ENCODE results near the gene CTTNBP2.

Gene CTTNBP2

DNA sequence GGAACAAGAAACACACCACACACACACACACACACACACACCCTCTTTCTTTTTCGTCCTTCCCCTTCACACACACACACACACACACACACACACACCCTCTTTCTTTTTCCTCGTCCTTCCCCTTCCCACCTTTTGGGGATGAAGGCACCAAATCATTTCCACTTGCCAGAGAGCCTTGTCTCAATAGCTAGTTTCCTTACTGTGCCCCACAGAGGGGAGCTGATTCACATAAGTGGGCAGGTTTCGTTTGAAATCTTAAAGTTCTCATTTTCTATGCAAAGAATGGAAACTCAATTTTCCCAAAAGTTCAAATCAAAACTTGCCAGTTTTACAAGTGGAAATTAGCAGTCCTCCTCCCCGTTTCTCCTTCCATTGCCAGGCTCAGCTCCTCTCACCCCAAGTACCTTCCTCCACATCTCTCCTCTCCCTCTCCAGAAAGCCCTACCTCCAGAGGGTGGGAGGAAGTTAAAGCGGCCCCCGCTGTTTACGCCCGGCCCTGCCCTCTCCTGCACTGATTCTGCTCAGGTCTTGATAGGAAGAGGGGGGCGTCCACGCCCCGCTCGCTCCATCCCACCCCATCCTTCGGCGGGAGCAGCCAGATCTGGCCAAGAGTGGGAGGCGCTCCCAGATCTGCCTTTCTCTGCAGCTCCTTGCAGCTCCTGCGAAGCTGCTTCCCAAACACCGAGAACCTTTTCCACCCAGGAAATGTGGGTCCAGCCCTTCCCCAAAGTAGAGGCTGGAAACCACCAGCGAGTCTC lies 1.3 kb downstream of the CTTNBP2 start:
- no peak for DNase-seq (ENCODE audit: low read depth in 2 of 2)

DNA sequence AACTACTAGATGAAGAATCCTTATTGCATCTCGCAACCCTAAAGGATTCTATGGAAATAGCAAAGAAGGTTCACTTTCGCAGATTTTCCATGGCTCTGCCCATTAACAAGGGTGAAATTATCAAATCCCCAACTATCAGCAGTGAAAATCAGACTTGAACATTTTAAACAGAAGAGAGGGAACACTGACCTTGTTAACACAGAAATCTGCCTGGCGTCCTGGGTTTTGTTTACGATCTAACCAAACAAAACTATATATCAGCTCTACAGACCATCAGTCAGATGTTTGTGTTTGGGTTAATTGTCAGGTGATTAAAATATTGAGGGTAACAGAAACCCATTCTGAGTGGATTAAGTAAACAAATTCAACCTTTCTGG lies 1.9 kb downstream of the CTTNBP2 start:
- no peak for DNase-seq (ENCODE audit: low read depth in 2 of 2)

DNA sequence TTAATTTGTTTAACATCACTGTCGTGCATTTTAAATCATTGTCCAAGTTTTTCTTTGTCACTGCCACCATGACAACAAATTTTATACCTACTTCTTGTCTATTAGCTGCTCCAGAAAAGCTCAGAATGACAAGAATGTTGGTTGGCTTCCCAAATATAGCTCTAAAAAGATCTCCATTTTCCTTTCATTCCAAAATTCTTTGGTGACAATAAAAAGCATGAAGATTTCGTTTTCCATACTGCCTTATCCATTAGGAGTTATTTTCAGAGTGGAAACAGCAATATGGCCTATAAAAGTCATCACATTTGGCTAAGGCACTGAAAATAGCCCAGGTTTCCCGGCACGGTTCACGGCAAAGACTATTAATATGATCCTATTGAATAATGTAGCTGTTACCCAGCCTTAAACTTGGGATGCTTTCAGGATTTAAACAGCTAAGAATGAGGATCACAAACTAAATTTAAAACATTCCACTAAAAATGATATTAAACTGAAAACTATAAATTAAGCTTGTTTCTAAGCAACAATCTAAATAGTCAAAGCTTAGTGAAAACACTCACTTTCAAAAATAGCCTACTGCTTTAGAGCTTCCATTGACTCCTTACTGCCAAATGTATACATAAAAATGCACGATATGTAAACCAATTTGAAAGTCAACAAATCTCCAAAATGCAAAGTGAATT lies 2.7 kb downstream of the CTTNBP2 start:
- DNase-seq (ENCODE audit: low read depth in 2 of 2): no peak

DNA sequence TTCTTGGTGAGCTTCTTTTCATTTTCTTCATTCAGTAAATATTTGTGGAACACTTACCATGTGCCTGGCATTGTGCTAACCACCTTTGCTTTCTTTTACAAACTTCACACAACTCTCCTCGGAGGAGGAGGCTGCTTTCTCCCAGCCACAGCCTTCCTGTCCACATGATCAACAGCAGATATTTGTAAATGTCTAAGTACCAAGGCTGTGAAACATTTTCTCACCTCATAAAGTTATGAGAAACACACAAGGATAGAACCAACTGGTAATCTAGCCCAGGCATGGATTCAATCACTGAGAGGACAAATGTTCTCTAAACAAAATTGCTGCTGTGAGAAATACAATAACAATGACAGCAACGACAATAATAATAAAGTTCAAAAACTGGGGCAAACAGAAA lies 3.9 kb downstream of the CTTNBP2 start:
- DNase-seq (ENCODE audit: low read depth in 2 of 2): no peak

DNA sequence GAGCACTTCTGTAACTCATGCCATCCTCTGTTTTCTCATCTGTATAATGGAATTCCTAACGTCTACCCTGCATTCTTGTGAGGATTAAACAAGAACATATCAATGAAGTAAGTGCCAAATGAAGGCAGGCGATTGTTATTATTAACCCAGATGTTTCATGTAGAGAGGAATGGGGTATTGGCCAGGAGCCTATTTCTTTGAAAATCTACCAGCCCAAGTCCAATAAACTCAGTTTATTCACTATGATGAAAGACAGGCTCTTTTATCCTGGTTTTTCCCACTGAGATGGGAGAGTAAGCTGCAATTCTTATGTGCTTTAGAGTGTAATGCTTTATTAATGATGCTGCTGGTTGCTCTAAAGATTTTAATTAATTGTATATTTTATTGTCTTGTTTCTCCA lies 9.6 kb downstream of the CTTNBP2 start:
- DNase-seq (ENCODE audit: low read depth in 2 of 2): no peak

DNA sequence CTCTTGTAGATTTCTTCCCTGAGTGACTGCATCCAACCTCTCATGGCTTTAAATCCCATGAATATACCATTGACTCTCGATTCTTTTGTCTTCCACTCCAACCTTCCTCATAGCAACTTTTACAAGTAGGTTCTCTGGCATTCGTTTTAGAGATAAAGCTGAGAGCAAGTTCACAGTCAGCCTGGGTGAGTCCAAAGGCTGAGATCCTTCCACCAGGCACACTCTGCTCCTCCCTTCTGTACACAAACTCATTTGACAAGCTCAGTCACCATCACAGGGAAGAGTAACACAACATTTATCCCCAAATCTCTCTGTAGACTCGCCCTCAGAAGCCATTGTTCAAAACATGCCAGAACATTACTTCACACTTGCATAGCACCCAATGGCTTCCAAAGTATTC lies 10.9 kb downstream of the CTTNBP2 start:
- no peak for DNase-seq (ENCODE audit: low read depth in 2 of 2)

DNA sequence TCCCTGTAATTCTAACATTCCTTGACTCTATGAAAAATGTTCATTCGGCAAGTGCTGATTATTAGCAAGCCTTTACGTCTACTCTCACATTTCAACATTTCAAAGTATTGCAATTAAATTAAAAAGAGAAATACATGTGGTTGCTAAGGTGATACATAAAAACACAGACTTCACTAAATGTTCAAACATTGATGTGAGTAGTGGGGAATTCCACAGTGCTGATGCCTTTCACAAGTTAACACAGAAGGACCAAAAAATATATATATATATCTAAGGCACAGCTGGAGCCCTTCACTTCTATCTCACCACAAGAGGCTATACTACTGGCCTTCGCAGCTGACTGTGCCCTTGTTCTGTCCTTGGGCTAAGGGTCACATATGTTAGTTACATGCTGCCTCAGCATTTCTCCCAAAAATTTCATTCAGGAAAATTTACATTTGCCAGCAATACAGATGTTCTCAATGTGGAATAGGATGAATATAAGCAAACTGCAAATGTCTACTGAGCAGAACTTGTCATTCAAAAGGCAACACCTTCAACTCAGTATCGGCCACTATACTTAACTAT lies 13.9 kb downstream of the CTTNBP2 start:
- no peak for DNase-seq (ENCODE audit: low read depth in 2 of 2)

DNA sequence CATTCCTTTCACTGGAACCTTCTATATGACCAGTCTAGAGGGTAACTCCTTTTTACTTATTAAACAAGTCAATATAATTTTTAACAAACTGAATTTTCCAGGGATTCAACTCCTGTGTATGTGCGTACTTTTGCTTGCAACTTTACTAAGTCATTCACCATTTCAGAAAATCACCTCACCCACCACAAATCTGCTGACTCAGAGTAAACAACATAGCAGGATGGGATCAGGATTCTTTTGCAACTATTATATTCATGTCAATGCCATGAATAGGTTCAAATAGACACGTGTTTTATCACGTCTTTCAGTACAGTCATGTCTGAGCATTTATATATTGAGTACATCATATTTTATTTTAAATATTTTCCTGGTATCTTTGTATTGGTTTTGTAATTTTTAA lies 14.5 kb downstream of the CTTNBP2 start:
- DNase-seq (ENCODE audit: low read depth in 2 of 2): no peak

DNA sequence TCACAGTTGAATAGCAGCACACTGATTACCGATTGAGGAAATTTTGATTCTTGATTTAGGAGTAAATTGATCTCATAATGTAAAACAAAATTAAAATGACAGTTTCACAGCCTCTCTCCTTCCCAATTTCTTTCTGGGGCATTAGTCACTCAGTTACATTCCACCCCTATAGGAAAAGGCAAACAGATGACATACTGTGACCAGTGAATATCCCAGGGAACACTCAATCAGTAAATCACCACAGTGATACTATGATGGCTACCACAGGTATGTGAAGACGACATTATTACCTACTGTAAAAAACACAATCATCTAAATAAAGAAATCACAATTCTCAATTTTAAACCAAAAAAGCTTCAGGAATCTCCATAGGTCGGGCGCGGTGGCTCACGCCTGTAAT lies 15.5 kb downstream of the CTTNBP2 start:
- no peak for DNase-seq (ENCODE audit: low read depth in 2 of 2)

DNA sequence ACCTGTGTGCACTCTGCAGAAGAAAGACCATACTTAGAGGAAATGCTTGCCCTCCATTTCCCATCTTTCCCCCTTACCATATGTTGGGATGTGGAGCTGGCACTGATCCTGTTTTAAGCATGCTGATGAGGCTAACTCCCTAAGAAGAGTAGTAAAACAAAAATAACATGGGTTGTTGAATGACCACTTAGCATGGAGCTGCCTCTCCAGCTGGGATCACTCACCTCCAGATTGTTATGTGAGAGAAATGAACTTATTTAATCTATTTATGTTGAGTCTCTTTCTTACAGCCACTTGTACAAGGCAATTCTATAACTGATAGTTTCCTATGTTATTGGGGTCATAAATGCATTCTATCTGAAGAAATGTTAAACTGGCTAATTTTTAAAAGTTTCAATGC lies 17.0 kb downstream of the CTTNBP2 start:
- DNase-seq (ENCODE audit: low read depth in 2 of 2): no peak

DNA sequence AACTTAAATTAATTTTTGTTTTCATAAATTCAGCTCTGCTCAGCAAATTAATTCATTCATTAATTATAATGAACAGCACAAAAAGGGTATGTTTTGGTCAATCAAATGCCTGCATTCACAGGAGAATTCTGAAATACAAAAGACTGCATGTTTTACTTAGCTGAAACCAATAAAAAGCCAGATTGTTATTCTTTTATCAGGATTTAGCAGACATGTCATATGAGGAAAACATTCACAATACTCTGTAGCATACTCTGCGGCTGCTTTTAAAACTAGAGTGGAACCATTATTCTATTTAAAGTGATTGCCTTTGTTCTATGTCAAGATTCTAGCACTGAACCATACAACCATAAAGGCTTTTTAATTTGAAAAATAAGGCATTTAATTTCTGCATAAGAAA lies 19.1 kb downstream of the CTTNBP2 start:
- DNase-seq (ENCODE audit: low read depth in 2 of 2): no peak

DNA sequence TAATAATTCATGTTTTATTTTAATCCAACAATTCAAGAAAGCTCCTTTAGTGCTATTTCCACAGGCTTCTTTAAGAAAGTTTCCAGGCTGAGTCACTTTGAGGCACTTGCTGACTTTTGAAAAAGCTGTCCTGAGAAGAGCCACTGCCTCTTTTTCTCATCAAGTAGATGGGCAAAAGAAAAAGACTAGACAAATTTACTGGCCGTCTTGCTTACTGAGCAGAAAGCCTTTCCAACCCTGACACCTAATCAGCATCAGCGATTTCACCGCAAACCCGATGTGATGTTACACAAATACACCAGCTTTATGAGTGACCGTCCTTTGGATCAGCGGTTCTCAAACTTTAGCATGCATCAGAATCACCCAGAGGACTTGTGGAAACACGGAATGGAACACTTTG lies 24.3 kb downstream of the CTTNBP2 start:
- DNase-seq (ENCODE audit: low read depth in 2 of 2): no peak

DNA sequence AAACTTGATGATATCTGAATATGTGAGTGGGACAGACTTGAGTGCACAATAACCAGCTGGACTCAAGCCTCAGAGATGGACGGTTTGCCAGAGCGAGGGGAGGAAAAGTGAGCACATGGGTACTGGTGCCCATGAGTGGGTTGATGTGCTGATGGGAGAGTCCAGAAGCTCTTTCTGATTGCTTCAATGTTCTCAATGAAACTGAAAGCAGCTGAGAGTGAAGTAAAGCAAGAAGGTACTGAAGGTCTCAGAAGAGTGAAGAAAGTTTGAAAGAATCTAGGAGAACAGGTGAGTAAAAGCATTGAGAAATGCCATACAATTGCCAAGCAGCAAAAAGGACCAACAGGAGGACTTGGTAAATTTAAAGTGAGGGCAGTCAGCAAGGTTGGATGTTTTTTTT lies 28.6 kb downstream of the CTTNBP2 start:
- DNase-seq (ENCODE audit: low read depth in 2 of 2): no peak

DNA sequence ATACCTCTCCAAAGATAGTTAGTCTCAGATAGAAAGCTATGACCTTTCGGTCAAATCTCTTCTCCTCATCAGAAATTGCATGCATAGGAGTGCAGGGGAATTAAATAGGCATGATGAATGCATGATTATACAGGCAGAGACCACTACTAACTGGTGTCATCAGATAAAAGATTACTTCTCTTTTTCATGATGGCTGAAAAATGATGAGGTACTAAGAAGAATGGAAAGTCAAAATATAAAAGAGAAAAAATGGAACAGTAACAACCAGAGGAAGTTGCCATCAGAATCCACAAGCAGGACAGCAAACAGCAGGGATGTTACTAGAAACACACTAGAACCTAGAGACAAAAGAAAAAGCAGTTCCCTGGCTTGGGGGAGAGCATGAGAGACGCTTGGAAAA lies 31.6 kb downstream of the CTTNBP2 start:
- DNase-seq (ENCODE audit: low read depth in 2 of 2): no peak

DNA sequence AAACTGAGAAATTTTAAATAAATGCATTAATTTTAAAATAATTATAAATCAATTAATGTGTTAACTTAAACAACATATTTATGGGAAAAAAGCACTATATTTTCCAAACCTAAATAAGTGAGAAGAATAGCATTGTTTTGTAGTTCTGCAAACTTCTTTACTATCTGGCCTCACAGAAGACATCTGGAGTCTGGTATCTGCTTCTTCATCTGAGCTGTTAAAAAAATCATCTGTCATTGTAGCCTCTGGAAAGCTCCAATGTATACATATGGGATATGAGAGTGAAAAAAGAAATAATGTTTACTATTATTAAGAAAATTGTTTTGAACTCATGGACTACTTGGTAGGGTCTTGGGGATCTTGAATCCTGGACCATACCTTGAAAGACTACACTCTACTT lies 32.2 kb downstream of the CTTNBP2 start:
- no peak for DNase-seq (ENCODE audit: low read depth in 2 of 2)

DNA sequence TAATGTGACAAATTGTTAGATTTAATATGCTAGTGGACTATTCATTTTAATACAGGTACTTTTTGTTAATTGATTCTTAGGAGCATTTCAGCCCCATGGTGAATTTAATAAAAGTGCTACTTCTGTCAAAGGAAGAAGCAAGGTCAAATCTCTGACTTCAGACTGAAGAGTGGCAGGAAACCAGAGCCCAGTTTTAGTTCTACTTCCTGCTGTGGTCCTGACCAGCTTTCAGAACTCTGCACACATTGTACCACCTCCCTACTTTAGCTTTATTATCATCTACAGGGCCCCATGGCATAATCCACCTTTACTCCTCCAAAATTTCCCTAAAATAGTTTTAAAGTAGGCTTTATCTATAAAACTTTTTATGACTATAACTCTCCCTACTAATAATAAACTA lies 33.7 kb downstream of the CTTNBP2 start:
- no peak for DNase-seq (ENCODE audit: low read depth in 2 of 2)

DNA sequence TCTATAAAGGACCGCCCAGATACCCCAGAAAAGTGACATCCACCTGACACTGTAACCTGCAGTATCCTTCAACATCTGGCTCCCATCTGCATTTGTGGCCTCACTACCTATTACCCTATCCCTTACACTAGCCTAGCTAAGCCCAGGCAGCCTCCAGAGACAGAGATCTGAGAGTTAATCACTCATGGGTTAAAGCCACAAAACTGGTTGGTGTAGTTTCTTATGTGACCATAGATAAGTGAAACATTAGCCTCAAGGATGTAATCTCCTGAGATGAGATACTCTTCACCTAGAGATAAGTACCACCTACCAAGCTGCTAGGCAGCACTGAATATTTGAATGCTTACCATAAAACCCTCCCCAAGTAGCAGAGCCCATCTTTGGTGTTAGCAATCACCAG lies 35.4 kb downstream of the CTTNBP2 start:
- DNase-seq (ENCODE audit: low read depth in 2 of 2): no peak

DNA sequence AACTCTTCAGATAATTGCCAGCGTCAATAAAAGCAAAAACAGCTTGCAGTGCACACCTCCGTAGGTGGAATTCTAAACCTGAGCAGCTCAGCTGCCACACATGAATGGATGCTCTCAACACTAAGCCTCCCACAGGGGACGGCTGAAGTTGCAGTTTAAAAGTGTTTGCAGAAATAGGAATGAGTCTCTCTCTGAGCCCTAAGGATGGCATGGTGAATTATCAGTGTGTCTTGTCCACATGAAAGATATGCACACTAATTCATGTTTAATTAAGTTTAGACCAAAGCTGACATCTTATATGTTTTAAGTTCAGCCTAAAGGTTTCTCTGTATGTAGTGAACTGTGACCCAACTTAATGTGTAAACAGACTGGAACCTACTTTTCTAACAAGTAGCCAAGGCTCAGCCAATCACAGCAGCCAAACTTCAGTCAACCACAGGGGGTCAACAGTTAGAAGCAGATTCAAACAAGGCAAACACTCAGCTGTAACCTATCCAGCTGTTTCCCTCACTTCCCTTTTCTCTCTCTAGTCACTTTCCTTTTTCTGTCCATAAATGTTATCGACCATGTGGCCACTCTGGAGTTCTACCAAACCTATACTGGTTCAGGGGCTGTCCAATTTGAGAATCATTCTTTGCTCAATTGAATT lies 38.1 kb downstream of the CTTNBP2 start:
- no peak for DNase-seq (ENCODE audit: low read depth in 2 of 2)

DNA sequence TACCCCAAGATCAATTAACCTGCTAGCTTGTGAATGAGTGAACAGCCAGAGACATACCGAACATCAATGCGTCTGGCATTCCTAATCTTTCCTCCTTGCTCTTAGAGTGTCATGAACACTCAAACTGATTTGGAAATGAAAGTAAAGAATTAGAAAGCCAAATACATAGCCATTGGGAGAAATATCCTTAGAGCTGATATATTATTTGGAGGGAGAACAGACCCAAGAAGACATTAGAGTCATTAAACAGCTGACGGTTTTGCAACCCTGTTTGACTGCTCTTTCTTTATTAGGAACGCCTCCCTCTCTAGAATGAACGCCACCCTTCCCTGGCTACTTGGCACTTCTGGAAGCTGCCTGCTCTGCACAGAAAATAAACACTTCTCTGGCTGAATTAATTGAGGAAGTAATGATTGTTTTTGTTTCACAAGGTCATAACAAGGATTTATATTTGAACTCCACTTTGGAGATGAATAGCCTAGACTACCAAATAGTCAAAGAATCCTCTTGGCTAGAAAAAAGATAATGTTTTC lies 42.8 kb downstream of the CTTNBP2 start:
- DNase-seq (ENCODE audit: low read depth in 2 of 2): no peak

DNA sequence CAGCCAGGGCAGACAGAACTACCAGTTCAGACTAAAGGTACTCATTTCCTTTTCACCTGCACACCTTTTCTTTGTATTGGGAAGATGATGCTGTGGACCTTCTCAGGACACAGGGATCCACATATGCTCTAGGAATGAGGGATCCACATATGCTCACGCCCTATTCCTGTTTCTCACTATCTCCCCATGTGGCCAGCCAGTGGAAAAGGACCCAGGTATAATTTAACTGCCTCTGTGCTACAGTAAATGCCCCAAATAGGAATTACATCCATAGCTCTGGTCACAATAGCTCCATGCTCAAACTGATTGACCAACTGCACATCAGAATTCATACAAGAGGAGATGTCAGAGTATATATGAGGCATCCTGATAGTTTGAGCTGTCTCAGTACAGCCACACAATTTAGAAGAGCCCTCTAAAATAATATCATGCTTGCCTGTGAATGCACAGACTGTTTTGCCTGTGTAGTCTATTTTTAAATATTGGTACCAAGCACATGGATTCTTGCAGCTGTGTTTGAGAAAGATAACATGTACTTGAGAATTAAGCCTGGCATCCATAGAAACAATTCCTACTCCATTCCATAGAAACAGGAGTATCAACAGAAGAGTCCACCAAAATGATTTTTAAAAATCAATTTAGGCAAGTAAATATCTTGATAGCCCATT lies 43.7 kb downstream of the CTTNBP2 start:
- DNase-seq (ENCODE audit: low read depth in 2 of 2): no peak

DNA sequence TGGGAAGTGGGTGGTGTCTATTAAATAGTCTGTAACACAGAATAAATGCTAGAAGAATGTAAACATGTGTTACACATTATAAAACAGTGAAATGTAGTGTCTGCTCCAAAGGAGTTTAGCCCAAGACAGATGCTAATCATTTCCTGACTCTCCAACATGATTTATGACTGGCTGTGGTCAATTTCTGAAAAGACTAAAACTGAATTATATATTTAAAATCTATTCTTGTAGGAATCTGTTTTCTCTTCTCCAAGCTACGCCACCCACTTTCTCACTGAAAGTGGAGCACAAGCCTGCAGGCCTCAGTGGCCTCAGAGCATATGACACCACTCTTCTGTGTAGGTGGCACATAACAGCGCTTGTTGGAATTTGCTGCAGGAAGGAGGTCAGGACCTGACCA lies 44.4 kb downstream of the CTTNBP2 start:
- DNase-seq (ENCODE audit: low read depth in 2 of 2): no peak

DNA sequence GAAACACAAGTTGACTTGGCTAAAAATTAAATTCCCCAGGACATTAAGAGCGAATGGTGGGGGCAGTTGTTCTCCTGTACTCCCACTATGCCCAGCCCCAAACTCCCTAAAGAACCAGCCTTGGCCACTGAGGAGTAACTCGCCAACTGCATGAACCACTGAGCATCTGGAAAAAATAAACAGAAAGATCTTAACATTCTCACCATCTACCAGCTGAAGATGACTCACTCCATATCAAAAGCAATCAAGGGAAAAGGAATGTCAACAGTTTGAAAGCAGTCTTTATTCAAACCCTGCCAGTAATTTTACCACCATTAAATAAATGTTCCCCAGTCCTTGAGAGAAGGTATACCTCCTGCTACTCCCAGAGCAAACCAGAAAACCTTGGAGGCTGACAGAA lies 45.4 kb downstream of the CTTNBP2 start:
- DNase-seq (ENCODE audit: low read depth in 2 of 2): no peak
